NCI-H460 (cell line): ENCODE measurements around the gene TAF1A. TPM values are rescaled to one million over a fixed set of nuclear protein-coding genes. Genes with fewer than 3 reads are reported as not detected.
"Not testable (repeated sequence)": the region's sequence is repeated elsewhere in the genome, so short reads cannot be mapped to it uniquely, and the experiment has no call there.

Source experiments
- DNase-seq: peaks from one replicate; pipeline ENCODE4 v3.0.0-alpha.2; 2016; ENCODE audit warnings: low read depth; ENCODE audit errors: extremely low read depth
- polyA plus RNA-seq: library from polyadenylated mRNA; depleted of rRNA; stranded (reverse); fragments of >200 nt; gene quantifications from 2 replicates; pipeline ENCODE4 v1.2.3, GENCODE V29; 2014; cell fraction: nucleus; rRNA removed
- total RNA-seq: library from RNA; depleted of rRNA; stranded (reverse); fragments of >200 nt; shearing (Covaris generic); gene quantifications from 2 replicates; pipeline ENCODE4 v1.2.3, GENCODE V29; 2014; rRNA removed

Gene TAF1A
- total RNA-seq, result 35.4 and 38.1 TPM in 2 replicates
- polyA plus RNA-seq, result 28.6 and 30.4 TPM in 2 replicates

DNA sequence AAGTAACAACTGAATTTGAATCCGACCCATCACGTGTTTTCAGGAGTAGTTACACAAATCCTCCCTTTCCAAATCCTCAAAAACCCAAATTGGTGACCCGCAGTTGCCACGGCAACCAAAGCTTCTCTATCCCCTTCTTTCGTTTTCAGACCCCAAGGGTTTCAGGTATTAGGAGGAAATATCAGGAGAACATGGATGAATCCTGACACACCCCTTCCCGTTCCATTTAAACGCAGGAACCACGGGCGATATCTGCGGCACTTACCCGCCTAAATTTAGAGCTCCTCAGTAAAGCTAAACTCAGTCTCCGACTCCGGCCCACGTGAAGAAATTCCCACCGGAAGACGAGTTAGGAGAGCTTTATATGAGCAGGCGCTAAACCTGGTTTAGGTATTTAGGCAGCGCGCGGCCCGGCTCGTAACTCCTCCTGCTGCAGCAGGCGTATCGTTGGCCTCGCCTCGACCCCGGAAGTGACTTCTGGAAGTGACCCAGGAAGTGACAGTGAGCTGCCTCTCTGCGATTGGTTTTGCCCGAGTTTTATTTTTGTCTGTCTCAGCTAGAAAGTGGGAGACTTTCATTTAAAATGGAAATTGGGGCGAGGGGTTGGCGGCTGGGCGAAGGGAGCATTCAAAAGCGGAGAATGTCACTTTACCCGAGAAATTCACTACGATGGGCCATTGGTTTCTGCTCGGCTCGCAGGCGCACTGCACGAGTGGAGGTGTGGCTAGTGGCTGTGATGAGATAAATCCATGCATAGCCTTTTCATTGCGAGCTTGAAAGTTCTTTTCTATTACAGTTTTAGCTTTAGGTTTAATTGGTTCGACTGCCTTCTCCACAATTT is at the start of gene TAF1A:
Gene TAF1A (minus strand): TSS at position 472 of the 841 bp plus-strand sequence.
- peak; percentile 87 for DNase-seq

DNA sequence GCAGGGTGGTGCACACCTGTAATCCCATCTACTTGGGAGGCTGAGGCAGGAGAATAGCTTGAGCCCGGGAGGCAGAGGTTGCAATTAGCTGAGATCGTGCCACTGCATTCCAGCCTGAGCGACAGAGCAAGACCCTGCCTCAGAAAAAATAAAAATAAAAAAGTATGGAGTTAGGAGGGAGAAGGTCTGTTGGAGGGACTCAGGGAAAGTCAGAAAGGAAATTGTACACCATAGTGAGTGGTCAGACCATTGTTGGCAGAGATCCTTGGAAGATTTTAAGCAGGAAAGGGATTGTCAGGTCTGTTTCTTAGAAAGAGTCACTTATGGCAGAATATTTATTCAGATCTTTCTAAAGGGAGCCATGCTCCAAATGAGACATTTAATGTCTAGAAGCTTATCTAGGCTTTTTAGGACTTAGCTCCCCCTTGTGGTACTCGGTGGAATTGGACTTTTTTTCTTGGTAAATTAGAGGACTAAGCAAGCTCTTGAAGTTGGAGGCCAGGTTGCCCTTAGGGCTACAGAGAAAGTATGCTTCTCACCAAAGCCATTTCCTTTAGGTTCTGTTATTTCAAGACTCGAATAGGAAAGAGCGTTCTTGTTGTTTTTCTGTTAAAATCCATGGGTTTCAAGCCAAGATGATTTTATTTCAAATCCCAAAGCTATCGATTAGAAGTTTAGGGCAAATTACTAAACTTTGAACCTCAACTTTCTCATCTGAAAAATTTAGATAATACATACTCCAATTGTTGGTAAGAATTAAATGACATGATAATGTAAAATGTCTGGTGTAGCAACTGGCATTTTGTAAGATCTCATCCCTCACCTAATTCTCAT is 44.7 kb upstream of the TAF1A start:
- DNase-seq, result peak; percentile 94

DNA sequence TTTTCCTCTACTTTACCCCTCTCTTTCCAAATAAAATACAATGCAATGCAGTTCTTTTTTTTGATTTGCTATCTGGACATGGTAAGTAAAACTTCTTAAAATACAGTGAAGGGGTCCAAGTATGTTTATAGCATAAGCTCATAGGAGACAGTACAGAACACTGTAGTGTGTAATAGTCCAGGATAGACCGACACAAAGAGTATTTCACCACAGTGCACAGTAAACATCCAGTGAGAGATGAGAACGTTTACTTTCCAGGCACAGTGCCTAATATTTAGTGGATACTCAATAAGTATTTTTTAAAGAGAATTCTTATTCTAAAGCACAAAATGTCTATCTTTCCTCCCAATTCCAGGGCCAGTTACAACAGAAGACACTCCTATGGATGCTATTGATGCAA is 43.0 kb upstream of the TAF1A start:
- DNase-seq, result no peak

DNA sequence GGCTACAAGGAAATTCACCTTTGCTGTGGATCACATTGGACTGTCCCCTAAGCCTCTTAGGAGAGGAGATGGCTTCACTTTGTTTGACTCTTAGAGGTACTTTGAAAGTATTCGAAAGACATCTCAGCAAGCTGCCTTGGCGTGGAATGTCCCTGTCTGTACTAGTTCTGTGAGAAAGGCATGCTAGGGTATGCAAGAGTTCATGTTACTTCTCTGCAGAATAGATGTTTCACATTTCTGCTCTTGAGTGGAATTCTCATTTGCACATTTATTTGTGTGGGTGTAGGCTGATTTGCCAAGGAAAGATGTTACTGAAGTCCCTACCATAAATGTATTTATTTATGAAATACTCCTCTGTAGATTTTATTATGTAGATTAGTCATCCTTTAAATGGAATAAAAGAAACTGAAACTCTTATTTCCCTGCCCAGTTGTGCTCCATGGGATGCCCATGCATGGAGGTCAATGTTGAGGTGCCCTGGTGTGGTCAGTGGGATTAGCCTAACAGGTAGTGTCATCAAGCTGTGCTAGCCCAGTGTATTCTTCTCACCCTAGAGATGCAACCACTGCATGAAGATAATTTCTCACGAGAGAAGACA is 42.0 kb upstream of the TAF1A start:
- no peak for DNase-seq

DNA sequence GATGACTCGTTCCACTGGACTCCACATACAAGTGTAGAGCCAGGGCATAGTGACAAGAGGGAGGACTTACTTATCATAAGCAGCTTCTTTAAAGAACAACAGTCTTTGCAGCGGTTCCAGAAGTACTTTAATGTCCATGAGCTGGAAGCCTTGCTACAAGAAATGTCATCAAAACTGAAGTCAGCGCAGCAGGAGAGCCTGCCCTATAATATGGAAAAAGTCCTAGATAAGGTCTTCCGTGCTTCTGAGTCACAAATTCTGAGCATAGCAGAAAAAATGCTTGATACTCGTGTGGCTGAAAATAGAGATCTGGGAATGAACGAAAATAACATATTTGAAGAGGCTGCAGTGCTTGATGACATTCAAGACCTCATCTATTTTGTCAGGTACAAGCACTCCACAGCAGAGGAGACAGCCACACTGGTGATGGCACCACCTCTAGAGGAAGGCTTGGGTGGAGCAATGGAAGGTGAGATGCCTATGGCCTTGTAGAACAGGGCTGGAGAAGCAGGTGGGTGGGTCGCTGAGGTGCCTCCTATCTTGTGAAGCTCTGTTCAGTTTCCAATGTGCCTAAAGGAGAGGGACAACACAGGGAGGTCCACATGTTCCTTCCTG is 40.3 kb upstream of the TAF1A start:
- DNase-seq, result no peak

DNA sequence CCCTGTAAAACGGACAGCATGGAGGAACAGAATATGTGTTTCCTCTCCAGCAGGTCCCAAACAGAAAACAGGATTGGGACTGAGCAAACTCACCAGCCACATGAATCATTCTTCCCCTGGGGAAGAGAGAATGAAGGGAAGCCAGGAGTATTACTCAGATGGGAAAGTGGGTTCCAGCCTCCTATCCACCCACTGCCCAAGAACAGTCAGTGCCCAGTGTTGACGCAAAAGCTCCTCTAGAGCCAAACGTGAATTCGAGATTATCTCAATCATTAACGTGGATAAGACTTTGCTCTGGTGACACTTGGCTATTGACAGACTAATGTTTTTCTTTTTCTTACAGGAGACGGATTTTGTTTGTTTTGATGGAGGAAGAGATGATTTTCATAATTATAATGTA is 37.5 kb upstream of the TAF1A start:
- no peak for DNase-seq

DNA sequence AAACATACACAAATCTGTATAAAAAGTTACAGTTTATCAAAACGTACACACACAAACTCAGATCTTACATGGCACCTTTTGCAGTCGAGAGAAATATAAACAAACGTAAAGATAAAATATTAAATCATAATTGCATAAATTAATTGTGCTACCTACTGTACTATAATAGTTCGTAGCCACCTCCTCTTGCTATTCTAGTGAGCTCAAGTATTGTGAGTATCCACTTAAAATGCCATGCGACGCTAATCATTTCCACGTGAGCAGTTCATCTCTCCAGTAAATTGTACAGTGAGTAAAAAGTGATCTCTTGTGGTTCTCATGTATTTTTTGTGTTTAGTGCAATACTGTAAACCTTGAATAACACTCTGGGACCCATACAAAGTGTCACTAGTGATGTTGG is 34.5 kb upstream of the TAF1A start:
- no peak for DNase-seq

DNA sequence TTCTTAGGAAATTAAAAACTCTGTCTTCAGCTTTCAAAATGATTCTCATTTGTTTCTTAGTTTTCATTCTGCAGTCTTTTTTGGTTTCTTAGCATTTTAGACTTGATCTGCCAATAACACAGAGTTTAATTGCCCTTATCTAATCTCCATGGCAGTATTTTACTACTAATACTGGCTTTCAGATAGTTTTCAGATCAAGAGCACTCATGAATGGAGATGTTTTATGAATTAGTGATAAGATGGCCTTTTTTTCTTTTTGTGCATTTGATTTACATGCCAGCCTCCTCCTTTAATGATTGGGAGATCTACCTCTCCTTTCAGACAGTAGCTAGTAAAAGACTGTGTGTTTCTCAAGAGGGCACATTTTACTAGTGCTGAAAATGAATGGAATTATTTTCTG is 33.7 kb upstream of the TAF1A start:
- no peak for DNase-seq

DNA sequence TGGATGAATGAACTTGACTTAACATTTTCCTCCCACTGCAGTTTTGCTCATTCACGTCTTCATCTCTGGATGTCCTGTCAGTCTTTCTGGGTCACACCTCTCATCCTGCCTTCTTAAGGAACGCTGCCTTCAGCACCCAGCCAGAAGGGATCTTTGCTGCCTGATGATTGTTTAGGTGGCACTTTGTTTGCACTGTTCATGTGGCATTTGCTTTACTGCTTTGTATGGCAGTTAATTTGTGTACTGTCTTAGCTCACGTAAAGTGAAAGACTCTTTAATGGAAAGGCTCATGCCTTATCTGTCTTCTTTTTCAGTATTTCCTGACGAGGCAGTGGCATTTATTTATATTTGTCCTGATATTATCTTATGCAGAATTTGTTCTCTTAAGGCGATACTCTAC is 33.0 kb upstream of the TAF1A start:
- DNase-seq, result no peak

DNA sequence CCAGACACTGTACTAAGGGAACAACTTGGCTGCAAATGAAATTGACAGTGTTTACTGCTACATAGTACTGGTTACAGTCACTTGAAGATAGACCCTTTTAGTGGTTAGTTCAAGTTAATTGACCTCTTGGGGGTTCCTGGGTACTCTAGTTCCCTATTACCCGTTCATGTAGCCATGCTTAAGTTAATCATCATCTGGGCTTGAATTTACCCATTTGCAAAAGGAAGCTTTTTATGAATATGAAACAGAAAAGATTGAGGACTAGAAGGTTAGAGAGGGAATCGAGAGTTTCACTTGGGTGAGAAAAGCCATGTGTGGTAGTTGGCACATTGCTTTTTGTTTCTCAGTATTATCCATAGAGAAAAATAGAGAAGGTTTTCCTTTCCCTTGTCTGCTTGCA is 30.8 kb upstream of the TAF1A start:
- no peak for DNase-seq

DNA sequence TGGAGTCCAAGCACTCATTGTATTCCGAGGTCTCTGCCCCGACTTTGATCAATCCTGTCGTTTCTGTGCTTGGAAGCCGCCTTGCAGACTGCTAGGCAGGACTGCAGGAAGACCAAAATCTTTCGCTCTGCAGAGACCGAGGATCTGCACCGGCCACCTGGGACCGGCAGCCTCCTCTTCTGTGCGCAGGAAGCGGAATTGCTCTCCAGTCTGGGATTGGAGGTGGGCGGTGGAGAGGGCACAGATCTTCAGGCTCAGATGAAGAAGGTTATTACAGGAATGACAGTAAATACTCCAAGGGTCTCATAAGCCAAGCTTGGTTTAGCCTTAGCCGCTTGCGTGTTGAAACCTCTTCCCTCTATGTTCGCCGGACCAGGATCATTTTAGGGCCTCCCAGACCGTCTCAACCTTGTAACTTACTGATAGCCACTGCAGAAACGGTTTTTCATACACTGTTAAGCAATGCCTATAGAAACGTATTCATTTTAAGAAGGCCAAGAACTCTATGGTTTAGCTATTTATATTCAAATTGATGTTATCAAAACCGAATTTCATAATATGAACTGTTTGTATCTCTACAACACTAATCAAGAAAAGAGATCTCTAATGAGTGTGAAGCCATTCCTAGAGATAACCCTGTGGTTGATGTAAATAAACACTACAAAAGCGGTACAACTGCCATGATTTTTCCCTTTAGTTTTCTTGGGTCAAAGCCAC is 29.3 kb upstream of the TAF1A start:
- no peak for DNase-seq

DNA sequence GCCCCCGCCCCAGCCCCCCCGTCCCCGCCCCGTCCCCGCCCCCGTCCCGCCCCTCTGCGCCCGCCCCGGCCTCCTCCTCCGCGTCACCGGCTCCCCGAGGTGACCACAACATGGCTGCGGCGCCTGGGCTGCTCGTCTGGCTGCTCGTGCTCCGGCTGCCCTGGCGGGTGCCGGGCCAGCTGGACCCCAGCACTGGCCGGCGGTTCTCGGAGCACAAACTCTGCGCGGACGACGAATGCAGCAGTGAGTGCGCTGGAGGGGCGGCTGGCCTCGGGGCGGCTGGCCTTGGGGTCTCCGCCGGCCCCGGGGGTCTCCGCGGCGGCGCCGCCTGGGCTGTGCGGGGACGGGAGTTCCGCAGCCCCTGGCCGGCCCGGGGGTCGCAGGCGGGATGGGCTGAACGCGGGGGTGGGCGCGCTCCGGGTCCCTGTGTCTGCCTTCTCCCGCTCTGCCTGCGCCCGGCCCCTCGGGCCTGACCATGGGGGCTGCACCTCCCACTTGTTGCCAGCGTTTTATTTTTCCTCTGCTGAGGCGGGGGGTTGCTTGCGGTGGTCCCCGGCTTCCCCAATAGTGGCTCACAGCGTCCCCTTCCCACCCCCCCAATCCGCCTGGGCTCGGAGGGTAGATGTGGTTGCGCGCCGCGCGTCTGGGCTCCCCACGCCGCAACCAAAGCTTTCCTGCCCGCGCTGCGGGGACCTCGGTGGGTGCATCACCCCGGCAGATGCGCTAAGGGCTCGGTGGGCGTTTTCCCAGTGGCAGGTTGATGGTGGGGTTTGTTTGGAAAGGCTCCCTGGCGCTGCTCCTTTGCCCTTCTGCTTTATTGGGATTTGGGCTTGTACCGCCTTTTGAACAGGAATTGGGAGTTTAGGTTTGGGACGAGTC is 28.5 kb upstream of the TAF1A start, which contains the start of gene MIA3:
Gene MIA3 (plus strand): TSS at position 97 of the 879 bp plus-strand sequence. CDS start 14 bp downstream, at position 111.
- peak; percentile 73 for DNase-seq

DNA sequence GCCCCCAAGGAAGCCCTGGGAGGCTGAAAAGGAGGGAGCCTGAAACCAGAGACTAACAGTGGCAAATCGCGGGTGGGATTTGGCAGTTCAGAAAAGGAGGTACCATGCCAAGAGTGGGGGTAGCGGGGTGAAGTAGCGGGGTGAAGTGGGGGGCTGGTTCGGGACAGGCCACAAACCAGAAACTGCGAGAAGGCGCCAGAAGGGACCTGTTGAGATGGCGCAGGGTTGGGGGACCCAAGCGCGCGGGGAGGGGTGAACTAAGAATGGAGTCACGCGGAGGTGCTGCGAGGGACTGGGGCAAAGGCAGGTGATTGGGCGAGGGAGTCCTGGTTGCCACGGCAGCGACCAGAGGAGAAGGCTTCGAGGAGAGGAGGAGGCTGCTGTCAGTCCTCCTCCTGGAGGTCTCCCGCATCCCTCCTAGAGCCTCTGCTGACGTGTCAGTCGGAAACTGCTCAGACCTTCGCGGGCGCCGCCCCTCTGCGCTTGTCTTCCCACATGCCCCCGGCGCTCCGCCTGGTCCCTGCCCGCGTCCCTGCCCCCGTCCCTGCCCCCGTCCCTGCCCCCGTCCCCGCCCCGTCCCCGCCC is 27.7 kb upstream of the TAF1A start:
- DNase-seq, result peak; percentile 75

DNA sequence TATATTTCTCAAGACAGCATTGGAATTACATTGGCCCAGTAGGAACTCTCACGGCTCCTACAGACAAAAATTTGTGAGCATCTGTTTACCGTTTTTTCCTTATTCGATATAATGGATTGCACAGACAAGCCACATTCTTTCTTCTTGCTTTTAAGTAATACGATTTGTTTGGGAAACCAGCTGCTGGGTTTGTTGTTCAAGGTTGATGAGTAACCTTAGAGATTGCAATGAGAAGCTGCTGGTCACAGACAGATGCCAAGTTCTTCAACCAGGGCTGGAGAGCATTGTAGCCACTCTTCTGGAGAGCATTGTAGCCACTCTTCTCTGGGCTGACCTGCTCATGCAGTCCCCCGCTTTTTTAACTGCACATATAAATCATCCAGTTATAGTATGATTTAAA is 26.8 kb upstream of the TAF1A start:
- no peak for DNase-seq

DNA sequence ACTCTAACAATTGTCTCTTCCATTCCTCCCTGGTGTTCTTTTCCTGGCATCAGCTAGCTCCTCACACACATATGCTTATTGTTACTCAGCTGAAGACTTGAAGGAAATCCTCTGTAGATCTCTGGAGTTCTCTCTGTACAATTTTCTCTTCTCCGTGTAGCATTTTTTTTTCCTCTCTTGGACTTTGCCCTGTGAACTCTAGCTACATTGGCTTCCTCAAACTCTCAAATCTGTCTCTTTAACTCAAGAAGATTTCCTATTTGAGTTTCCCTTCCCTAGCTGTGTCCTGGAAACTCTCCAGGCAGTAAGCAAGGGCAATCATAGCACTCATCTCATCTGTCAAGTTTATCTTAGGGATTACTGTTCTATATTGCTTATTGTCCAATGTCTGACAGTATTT is 23.9 kb upstream of the TAF1A start:
- DNase-seq, result no peak

DNA sequence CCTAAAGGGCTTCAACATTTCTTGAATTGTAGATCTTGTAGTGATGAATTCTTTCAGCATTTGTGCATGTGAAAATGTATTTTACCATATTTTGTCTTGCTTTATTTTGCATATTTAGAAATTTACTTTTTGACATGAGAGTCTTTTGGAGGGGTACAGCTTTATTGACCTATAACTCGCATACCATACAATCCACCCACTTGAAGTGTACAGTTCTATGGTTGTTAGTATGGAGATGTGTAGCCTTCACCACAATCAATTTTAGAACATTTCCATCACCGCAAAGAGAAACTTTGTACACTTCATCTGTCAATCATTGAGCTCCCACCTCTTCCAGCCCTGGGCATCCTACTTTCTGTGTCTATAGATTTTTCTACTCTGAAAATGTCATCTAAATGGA is 21.0 kb upstream of the TAF1A start:
- DNase-seq, result no peak

DNA sequence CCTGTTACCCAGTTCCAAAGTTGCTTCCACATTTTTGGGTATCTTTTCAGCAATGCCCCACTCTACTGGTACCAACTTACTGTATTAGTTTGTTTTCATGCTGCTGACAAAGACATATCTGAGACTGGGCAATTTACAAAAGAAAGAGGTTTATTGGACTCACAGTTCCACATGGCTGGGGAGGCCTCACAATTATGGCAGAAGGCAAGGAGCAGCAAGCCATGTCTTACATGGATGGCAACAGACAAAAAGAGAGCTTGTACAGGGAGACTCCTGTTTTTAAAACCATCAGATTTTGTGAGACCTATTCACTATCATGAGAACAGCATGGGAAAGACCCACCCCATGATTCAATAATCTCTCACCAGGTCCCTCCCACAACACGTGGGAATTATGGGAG is 19.4 kb upstream of the TAF1A start:
- not testable (repeated sequence) for DNase-seq

DNA sequence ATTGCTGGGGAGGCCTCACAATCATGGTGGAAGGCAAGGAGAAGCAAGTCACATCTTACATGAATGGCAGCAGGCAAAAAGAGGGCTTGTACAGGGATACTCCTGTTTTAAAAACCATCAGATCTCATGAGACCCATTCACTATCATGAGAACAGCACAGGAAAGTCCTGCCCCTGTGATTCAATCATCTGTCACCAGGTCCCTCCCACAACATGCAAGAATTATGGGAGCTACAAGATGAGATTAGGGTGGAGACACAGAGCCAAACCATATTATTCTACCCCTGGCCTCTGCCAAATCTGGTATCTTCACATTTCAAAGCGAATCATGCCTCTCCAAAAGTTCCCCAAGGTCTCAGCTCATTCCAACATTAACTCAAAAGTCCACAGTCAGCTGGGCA is 17.0 kb upstream of the TAF1A start:
- DNase-seq, result no peak

DNA sequence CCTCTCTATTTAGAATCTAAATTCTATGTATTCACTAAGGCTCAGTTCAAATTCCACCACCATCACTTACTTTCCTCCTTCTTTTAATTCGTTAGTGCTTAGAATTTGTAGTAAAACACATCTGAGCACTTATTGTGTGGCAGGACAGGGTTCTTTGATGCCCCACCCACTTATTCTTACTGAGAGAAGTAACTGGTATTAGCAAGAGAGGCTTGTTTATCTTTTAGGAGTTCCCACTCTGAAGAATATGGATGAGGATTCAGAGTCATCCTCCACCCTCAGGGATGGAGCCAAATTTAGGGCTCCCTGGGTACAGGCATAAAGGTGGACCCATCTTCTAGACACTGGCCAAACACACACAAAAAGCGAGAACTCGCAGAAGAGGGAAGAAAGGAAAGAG is 11.5 kb upstream of the TAF1A start:
- DNase-seq, result no peak
